ENCODE data around the gene POLR2B. TPM values are rescaled to one million over a fixed set of nuclear protein-coding genes. Genes with fewer than 3 reads are reported as not detected.
A peak's percentile ranks its signal among the peaks of the same experiment; 100 is the strongest.

The POLR2B gene
- total RNA-seq, 2 experiments from 2014 or later, result 70.0 to 72.5 TPM

- peak; percentile 80 for ATAC-seq (ENCODE audit: poor library complexity)
- POLR2A ChIA-PET, result interaction anchor here (0.6 to 4.7 kb wide), 22 partner anchors 10 to 1432 kb away, joined by 3 to 222 read pairs (median 6); partner anchors contain the start of genes AASDH, CEP135, EXOC1 and PAICS
Measured at GRCh38 chr4:56977321-56978012, 1.2 kb upstream of the POLR2B start, which contains the start of gene NOA1. Gene NOA1 (minus strand): TSS chr4:56977606. CDS start chr4:56977585, 21 bp downstream.

GRCh38 chr4:56979421-56980072 is 851 bp downstream of the POLR2B start:
- no peak for TF ChIP-seq CTCF (IDR thresholded peaks at IDR 0.05)
- Histone ChIP-seq H3K9me3 (ENCODE audit: control insufficient read depth in 1 of 2, insufficient read depth in 1 of 2, low read length in 2 of 2) (no peaks in the 10 kb centered on the region), H3K27ac (ENCODE audit: low read depth in 1 of 2, low read length in 2 of 2) (peak overlapping the region in 1 of 2 donors; percentile 48), H3K36me3 (ENCODE audit: insufficient read depth, low read length) (peaks cover 20% of the 10 kb centered on the region), H3K4me1 (ENCODE audit: insufficient read depth, low read length) (peaks cover 64% of the 10 kb centered on the region), H3K4me3 (ENCODE audit: low read length) (peak overlapping the region; percentile 99), H3K27me3 (ENCODE audit: control insufficient read depth in 1 of 2, insufficient read depth in 2 of 2, low read length in 2 of 2) (no peaks in the 10 kb centered on the region)
- intact Hi-C loops (cut with DNase I, micrococcal nuclease), result loop anchor here (2.0 to 10.0 kb wide), 8 partner anchors 71 to 1432 kb away; partner anchors contain the start of genes CEP135 (in 2 of the 2), AASDH (in 1 of the 2), CLOCK (in 1 of the 2) and EXOC1 (in 1 of the 2)
- Mint-ChIP-seq H3K9me3 (no peaks in the 10 kb centered on the region), H3K4me1 (ENCODE audit: low read depth) (peaks cover 70% of the 10 kb centered on the region), H3K4me3 (peak overlapping the region; percentile 96), H3K27me3 (no peaks in the 10 kb centered on the region), H3K27ac (peak overlapping the region; percentile 95), H3K36me3 (ENCODE audit: low read depth) (peaks cover 65% of the 10 kb centered on the region)
- DNase-seq (peak in 9 of 14 experiments; percentile 12 to 71 (median 29)), ATAC-seq (ENCODE audit: poor library complexity) (no peak)
- POLR2A ChIA-PET, result interaction anchor here (0.6 to 4.7 kb wide), 11 partner anchors 8 to 1433 kb away, joined by 3 to 222 read pairs (median 11); partner anchors contain the start of genes AASDH, CEP135, PAICS and PPAT
- CTCF ChIA-PET, result interaction anchor here (0.6 to 5.1 kb wide), 5 partner anchors 12 to 1489 kb away, joined by 3 to 34 read pairs (median 3); partner anchors contain the start of gene REST

More at GRCh38 chr4:56977321-56978012, 1.2 kb upstream of the POLR2B start, which contains the start of gene NOA1:
- Histone ChIP-seq H3K36me3 (ENCODE audit: insufficient read depth, low read length) (peaks cover 30% of the 10 kb centered on the region), H3K4me3 (ENCODE audit: low read length) (peak within 1 kb of the TSS; percentile 99), H3K27me3 (ENCODE audit: control insufficient read depth in 1 of 2, insufficient read depth in 2 of 2, low read length in 2 of 2) (no peaks in the 10 kb centered on the region), H3K4me1 (ENCODE audit: insufficient read depth, low read length) (peaks cover 54% of the 10 kb centered on the region), H3K27ac (ENCODE audit: low read depth in 1 of 2, low read length in 2 of 2) (peak within 1 kb of the TSS; percentile 73 to 92), H3K9me3 (ENCODE audit: control insufficient read depth in 1 of 2, insufficient read depth in 1 of 2, low read length in 2 of 2) (peaks cover 0 to 9% of the 10 kb centered on the region in 2 experiments)
- peaks cover 70% of the 10 kb centered on the region for H3K4me1 Mint-ChIP-seq (ENCODE audit: low read depth)
- H3K4me3 Mint-ChIP-seq, result peak within 1 kb of the TSS; percentile 96
- H3K27me3 Mint-ChIP-seq, result no peaks in the 10 kb centered on the region
- CTCF ChIA-PET, result interaction anchor here (0.6 to 5.1 kb wide), 4 partner anchors 14 to 1029 kb away, joined by 3 to 34 read pairs (median 4); partner anchors contain the start of genes CEP135 and REST
- intact Hi-C loops (cut with DNase I, micrococcal nuclease), result loop anchor here (1.0 to 10.0 kb wide), 8 partner anchors 69 to 1123 kb away; partner anchors contain the start of genes AASDH (in 2 of the 2), CEP135 (in 2 of the 2), EXOC1 (in 1 of the 2) and PAICS (in 1 of the 2)
- no peak for TF ChIP-seq CTCF (IDR thresholded peaks at IDR 0.05)
- peak; percentile 95 to 99 (median 96) for DNase-seq
- H3K36me3 Mint-ChIP-seq (ENCODE audit: low read depth), result peaks cover 71% of the 10 kb centered on the region
- no peaks in the 10 kb centered on the region for H3K9me3 Mint-ChIP-seq
- H3K27ac Mint-ChIP-seq, result peak within 1 kb of the TSS; percentile 95

- H3K27ac Mint-ChIP-seq, result peak overlapping the region; percentile 95
- POLR2A ChIA-PET, result interaction anchor here (1.1 to 1.3 kb wide), 2 partner anchors 10 to 75 kb away, joined by 3 to 5 read pairs; no protein-coding TSS in a partner anchor
- peaks cover 78% of the 10 kb centered on the region for H3K36me3 Mint-ChIP-seq (ENCODE audit: low read depth)
- intact Hi-C loops (cut with DNase I, micrococcal nuclease), result loop anchor here in 1 of 2 experiments (5.0 to 10.0 kb wide), 2 partner anchors 517 to 1434 kb away; partner anchors contain the start of genes CLOCK and SRP72
- no peak overlapping the region for H3K4me3 ChIP-seq (ENCODE audit: low read length)
- CTCF ChIA-PET, result no interaction called here
- no peak for TF ChIP-seq CTCF (IDR thresholded peaks at IDR 0.05)
- peak in 2 of 14 experiments; percentile 11 to 24 for DNase-seq
- ATAC-seq (ENCODE audit: poor library complexity), result no peak
- no peaks in the 10 kb centered on the region for H3K27me3 ChIP-seq (ENCODE audit: control insufficient read depth in 1 of 2, insufficient read depth in 2 of 2, low read length in 2 of 2)
- no peaks in the 10 kb centered on the region for H3K27me3 Mint-ChIP-seq
- H3K9me3 Mint-ChIP-seq, result no peaks in the 10 kb centered on the region
- H3K27ac ChIP-seq (ENCODE audit: low read depth in 1 of 2, low read length in 2 of 2), result no peak overlapping the region
- peaks cover 46% of the 10 kb centered on the region for H3K4me1 ChIP-seq (ENCODE audit: insufficient read depth, low read length)
- H3K4me3 Mint-ChIP-seq, result peak overlapping the region; percentile 68
- peaks cover 73% of the 10 kb centered on the region for H3K4me1 Mint-ChIP-seq (ENCODE audit: low read depth)
- no peaks in the 10 kb centered on the region for H3K9me3 ChIP-seq (ENCODE audit: control insufficient read depth in 1 of 2, insufficient read depth in 1 of 2, low read length in 2 of 2)
- H3K36me3 ChIP-seq (ENCODE audit: insufficient read depth, low read length), result peaks cover 34% of the 10 kb centered on the region
Measured at GRCh38 chr4:56981795-56982201, 3.1 kb downstream of the POLR2B start.
